Neural progenitor cell (in vitro differentiated cells): ENCODE results near the gene PCDHB13.
"Not testable (repeated sequence)": the region's sequence is repeated elsewhere in the genome, so short reads cannot be mapped to it uniquely, and the experiment has no call there.

Source experiments
- EZH2 ChIP-seq: fragments of 200-600 bp; sonication (generic); IDR thresholded peaks from 2 replicates; pipeline ENCODE4 v1.6.1; 2017; ENCODE audit warnings: antibody characterized with exemption, mild to moderate bottlenecking, moderate library complexity
- EZH2phosphoT487 ChIP-seq: fragments of 200-600 bp; sonication (generic); IDR thresholded peaks from 2 replicates; pipeline ENCODE4 v1.6.1; 2017; ENCODE audit warnings: antibody characterized with exemption
- TF ChIP-seq, protein P1 (sequence below): fragments of 200-600 bp; sonication (generic); IDR thresholded peaks from 2 replicates; pipeline ENCODE4 v1.5.1; 2017; ENCODE audit warnings: antibody characterized with exemption, mild to moderate bottlenecking

DNA sequence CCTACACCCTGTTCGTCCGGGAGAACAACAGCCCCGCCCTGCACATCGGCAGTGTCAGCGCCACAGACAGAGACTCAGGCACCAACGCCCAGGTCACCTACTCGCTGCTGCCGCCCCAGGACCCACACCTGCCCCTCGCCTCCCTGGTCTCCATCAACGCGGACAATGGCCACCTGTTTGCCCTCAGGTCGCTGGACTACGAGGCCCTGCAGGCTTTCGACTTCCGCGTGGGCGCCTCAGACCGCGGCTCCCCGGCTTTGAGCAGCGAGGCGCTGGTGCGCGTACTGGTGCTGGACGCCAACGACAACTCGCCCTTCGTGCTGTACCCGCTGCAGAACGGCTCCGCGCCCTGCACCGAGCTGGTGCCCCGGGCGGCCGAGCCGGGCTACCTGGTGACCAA lies 25.0 kb upstream of the PCDHB13 start:
- TF ChIP-seq, protein P1, sequence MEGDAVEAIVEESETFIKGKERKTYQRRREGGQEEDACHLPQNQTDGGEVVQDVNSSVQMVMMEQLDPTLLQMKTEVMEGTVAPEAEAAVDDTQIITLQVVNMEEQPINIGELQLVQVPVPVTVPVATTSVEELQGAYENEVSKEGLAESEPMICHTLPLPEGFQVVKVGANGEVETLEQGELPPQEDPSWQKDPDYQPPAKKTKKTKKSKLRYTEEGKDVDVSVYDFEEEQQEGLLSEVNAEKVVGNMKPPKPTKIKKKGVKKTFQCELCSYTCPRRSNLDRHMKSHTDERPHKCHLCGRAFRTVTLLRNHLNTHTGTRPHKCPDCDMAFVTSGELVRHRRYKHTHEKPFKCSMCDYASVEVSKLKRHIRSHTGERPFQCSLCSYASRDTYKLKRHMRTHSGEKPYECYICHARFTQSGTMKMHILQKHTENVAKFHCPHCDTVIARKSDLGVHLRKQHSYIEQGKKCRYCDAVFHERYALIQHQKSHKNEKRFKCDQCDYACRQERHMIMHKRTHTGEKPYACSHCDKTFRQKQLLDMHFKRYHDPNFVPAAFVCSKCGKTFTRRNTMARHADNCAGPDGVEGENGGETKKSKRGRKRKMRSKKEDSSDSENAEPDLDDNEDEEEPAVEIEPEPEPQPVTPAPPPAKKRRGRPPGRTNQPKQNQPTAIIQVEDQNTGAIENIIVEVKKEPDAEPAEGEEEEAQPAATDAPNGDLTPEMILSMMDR = not testable (repeated sequence)
- TF ChIP-seq EZH2phosphoT487, EZH2: not testable (repeated sequence)
